ENCODE results near the gene CACNA1B. TPM values are rescaled to one million over a fixed set of nuclear protein-coding genes. Genes with fewer than 3 reads are reported as not detected.

The CACNA1B gene
- polyA plus RNA-seq, 1 of the 3 experiments (the other 2 are of a cell fraction) = 0.03 TPM

DNA sequence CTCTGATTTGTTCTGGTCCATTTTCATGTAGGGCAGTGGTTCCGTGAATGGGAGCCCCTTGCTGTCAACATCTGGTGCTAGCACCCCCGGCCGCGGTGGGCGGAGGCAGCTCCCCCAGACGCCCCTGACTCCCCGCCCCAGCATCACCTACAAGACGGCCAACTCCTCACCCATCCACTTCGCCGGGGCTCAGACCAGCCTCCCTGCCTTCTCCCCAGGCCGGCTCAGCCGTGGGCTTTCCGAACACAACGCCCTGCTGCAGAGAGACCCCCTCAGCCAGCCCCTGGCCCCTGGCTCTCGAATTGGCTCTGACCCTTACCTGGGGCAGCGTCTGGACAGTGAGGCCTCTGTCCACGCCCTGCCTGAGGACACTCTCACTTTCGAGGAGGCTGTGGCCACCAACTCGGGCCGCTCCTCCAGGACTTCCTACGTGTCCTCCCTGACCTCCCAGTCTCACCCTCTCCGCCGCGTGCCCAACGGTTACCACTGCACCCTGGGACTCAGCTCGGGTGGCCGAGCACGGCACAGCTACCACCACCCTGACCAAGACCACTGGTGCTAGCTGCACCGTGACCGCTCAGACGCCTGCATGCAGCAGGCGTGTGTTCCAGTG is 244.0 kb downstream of the CACNA1B start:
- Histone ChIP-seq H3K27ac (ENCODE audit: low read depth in 2 of 2, low read length in 1 of 2) (no peak overlapping the region), H3K4me2 (no peak overlapping the region), H3F3A (replicated peaks; ENCODE audit: insufficient read depth) (no peaks in the 10 kb centered on the region), H3K9ac (no peak overlapping the region), H3K9me3 (no peaks in the 10 kb centered on the region), H3K27me3 (ENCODE audit: insufficient read depth) (no peaks in the 10 kb centered on the region), H3K4me3 (ENCODE audit: low read depth in 2 of 2, low read length in 1 of 2) (no peak overlapping the region), H2AFZ (ENCODE audit: low read depth) (no peak overlapping the region), H3K9me2 (no peaks in the 10 kb centered on the region), H3K79me2 (ENCODE audit: insufficient read depth) (no peaks in the 10 kb centered on the region), H4K20me1 (ENCODE audit: insufficient read depth) (no peaks in the 10 kb centered on the region), H3K36me3 (replicated peaks in 1 of 2; ENCODE audit: control insufficient read depth in 1 of 2, insufficient read depth in 2 of 2, low read length in 1 of 2) (no peaks in the 10 kb centered on the region), H3K4me1 (ENCODE audit: control insufficient read depth in 1 of 2, insufficient read depth in 2 of 2, low read depth in 1 of 2, low read length in 1 of 2) (peaks cover 0 to 5% of the 10 kb centered on the region in 2 experiments; a peak in 1 of 4 replicates)
- ChIA-PET CTCF (no interaction called here), POLR2A (no interaction called here)
- DNase-seq = no peak
- TF ChIP-seq GATA2 (CRISPR knock-in tag; IDR thresholded peaks at IDR 0.05) (no peak), RAD21 (IDR thresholded peaks at IDR 0.05; ENCODE audit: low read length) (no peak), NRF1 (IDR thresholded peaks at IDR 0.05; ENCODE audit: low read depth, low read length) (no peak), JUND (IDR thresholded peaks at IDR 0.05) (no peak), TCF12 (IDR thresholded peaks at IDR 0.05) (no peak), POLR2AphosphoS5 (IDR thresholded peaks at IDR 0.05; ENCODE audit: low read depth, low read length) (no peak)
- TF ChIP-seq, protein P1, sequence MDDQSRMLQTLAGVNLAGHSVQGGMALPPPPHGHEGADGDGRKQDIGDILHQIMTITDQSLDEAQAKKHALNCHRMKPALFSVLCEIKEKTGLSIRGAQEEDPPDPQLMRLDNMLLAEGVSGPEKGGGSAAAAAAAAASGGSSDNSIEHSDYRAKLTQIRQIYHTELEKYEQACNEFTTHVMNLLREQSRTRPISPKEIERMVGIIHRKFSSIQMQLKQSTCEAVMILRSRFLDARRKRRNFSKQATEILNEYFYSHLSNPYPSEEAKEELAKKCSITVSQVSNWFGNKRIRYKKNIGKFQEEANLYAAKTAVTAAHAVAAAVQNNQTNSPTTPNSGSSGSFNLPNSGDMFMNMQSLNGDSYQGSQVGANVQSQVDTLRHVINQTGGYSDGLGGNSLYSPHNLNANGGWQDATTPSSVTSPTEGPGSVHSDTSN (IDR thresholded peaks at IDR 0.05) = no peak
- TF ChIP-seq, protein P2, sequence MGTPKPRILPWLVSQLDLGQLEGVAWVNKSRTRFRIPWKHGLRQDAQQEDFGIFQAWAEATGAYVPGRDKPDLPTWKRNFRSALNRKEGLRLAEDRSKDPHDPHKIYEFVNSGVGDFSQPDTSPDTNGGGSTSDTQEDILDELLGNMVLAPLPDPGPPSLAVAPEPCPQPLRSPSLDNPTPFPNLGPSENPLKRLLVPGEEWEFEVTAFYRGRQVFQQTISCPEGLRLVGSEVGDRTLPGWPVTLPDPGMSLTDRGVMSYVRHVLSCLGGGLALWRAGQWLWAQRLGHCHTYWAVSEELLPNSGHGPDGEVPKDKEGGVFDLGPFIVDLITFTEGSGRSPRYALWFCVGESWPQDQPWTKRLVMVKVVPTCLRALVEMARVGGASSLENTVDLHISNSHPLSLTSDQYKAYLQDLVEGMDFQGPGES (IDR thresholded peaks at IDR 0.05; ENCODE audit: low read depth, low read length) = no peak
- WGBS (ENCODE audit: low lambda C conversion rate) = 74% methylated on average over 30 of the region's 32 CpGs

DNA sequence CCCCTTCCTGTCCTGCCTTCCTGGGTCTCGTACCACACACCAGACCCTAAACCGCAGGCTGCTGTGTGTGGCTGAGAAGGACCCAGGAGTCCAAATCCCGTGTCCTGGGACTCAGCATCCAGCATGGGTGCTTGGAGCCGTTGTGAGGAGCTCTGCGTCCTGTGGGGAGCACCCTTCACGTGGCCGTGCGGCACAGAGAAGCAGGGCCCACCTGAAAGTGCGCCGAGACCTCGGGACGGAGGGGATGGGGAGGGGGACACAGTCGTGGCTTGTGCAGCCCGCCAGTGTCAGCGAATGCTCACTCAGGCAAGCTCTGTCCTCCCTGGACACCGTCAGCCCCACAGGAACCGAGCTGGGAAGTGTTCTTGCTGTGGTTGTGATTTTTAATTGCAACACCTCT is 244.6 kb downstream of the CACNA1B start:
- 57% methylated on average over 17 of the region's 17 CpGs for WGBS (ENCODE audit: low lambda C conversion rate)
- Histone ChIP-seq H3K4me1 (ENCODE audit: control insufficient read depth in 1 of 2, insufficient read depth in 2 of 2, low read depth in 1 of 2, low read length in 1 of 2) (no peaks in the 10 kb centered on the region; a peak in 1 of 4 replicates), H3K4me2 (no peak overlapping the region), H3K27ac (ENCODE audit: low read depth in 2 of 2, low read length in 1 of 2) (no peak overlapping the region), H3K4me3 (ENCODE audit: low read depth in 2 of 2, low read length in 1 of 2) (no peak overlapping the region), H3K36me3 (replicated peaks in 1 of 2; ENCODE audit: control insufficient read depth in 1 of 2, insufficient read depth in 2 of 2, low read length in 1 of 2) (no peaks in the 10 kb centered on the region), H3K9ac (no peak overlapping the region), H3K9me3 (no peaks in the 10 kb centered on the region), H3K27me3 (ENCODE audit: insufficient read depth) (no peaks in the 10 kb centered on the region), H2AFZ (ENCODE audit: low read depth) (no peak overlapping the region), H3K9me2 (no peaks in the 10 kb centered on the region), H3K79me2 (ENCODE audit: insufficient read depth) (no peaks in the 10 kb centered on the region), H3F3A (replicated peaks; ENCODE audit: insufficient read depth) (no peaks in the 10 kb centered on the region), H4K20me1 (ENCODE audit: insufficient read depth) (no peaks in the 10 kb centered on the region)
- DNase-seq = no peak
- POLR2A ChIA-PET = no interaction called here
- CTCF ChIA-PET = no interaction called here
- no peak for TF ChIP-seq FOSL2 (IDR thresholded peaks at IDR 0.05; ENCODE audit: borderline replicate concordance, low read depth)
- no peak for TF ChIP-seq ELF1 (IDR thresholded peaks at IDR 0.05)
- TF ChIP-seq RCOR1 (IDR thresholded peaks at IDR 0.05; ENCODE audit: low read length) = no peak
- TF ChIP-seq, protein P3, sequence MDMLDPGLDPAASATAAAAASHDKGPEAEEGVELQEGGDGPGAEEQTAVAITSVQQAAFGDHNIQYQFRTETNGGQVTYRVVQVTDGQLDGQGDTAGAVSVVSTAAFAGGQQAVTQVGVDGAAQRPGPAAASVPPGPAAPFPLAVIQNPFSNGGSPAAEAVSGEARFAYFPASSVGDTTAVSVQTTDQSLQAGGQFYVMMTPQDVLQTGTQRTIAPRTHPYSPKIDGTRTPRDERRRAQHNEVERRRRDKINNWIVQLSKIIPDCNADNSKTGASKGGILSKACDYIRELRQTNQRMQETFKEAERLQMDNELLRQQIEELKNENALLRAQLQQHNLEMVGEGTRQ (IDR thresholded peaks at IDR 0.05; ENCODE audit: borderline replicate concordance, low read depth, low read length) = no peak

Measured in SK-N-SH (cell line).